Bronchial epithelial cell (primary cell): ENCODE data around the gene LCNL1. TPM values are rescaled to one million over a fixed set of nuclear protein-coding genes. Genes with fewer than 3 reads are reported as not detected.

Experiments used
- DNase-seq: peaks from one replicate; pipeline ENCODE4 v3.0.0-alpha.2; 2010; ENCODE audit warnings: low read depth
- FAIRE-seq: peaks from 2 replicates; lab custom pipeline; 2011; peaks lifted over from hg19 to GRCh38; lab: Jason Lieb, UNC
- H3K27me3 ChIP-seq: 2 replicates; pipeline ENCODE4 v1.5.1; 2011; ENCODE audit warnings: low read length; ENCODE audit not compliant: control insufficient read depth, insufficient read depth
- H3K36me3 ChIP-seq: 2 replicates; pipeline ENCODE4 v1.5.1; 2011; ENCODE audit warnings: low read length; ENCODE audit not compliant: control insufficient read depth, insufficient read depth
- H3K4me3 ChIP-seq: 2 replicates; pipeline ENCODE4 v1.5.1; 2011; ENCODE audit warnings: mild to moderate bottlenecking, low read depth, low read length, control low read depth
- total RNA-seq: library from RNA; depleted of rRNA; stranded (reverse); fragments of >200 nt; gene quantifications from 2 replicates; pipeline ENCODE4 v1.2.1, GENCODE V29; 2014
- TF ChIP-seq, protein P1 (sequence below): IDR thresholded peaks from 2 replicates; pipeline ENCODE4 v1.5.1; 2011; ENCODE audit warnings: mild to moderate bottlenecking, moderate library complexity, low read length, control low read depth, inconsistent platforms; ENCODE audit not compliant: insufficient read depth, severe bottlenecking

LCNL1 gene
- total RNA-seq, 1 donor from 2014 or later: not detected

DNA sequence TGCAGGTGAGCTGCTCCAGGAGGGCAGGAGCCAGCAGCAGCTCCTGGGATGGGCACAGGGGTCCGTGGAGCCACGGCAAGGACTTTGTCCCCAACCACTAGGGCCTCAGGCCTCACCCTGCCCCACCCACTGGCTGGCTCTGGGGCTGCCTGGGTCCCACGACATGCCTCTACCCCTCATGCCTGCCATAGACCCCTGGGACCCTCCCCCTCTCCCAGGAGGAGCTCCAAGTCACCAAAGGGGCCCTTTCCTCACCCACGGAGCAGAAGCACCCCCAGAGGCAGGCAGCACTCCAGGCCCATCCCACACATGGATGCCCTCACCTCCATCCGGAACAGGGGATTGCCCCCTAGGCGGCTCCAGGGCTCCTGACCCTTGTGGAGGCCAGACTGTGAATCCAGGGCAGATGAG lies 38.8 kb downstream of the LCNL1 start:
- no peak for FAIRE-seq
- no peaks in the 10 kb centered on the region for H3K27me3 ChIP-seq
- TF ChIP-seq, protein P1, sequence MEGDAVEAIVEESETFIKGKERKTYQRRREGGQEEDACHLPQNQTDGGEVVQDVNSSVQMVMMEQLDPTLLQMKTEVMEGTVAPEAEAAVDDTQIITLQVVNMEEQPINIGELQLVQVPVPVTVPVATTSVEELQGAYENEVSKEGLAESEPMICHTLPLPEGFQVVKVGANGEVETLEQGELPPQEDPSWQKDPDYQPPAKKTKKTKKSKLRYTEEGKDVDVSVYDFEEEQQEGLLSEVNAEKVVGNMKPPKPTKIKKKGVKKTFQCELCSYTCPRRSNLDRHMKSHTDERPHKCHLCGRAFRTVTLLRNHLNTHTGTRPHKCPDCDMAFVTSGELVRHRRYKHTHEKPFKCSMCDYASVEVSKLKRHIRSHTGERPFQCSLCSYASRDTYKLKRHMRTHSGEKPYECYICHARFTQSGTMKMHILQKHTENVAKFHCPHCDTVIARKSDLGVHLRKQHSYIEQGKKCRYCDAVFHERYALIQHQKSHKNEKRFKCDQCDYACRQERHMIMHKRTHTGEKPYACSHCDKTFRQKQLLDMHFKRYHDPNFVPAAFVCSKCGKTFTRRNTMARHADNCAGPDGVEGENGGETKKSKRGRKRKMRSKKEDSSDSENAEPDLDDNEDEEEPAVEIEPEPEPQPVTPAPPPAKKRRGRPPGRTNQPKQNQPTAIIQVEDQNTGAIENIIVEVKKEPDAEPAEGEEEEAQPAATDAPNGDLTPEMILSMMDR: no peak
- H3K4me3 ChIP-seq: no peak overlapping the region
- DNase-seq: no peak
- H3K36me3 ChIP-seq: no peaks in the 10 kb centered on the region

DNA sequence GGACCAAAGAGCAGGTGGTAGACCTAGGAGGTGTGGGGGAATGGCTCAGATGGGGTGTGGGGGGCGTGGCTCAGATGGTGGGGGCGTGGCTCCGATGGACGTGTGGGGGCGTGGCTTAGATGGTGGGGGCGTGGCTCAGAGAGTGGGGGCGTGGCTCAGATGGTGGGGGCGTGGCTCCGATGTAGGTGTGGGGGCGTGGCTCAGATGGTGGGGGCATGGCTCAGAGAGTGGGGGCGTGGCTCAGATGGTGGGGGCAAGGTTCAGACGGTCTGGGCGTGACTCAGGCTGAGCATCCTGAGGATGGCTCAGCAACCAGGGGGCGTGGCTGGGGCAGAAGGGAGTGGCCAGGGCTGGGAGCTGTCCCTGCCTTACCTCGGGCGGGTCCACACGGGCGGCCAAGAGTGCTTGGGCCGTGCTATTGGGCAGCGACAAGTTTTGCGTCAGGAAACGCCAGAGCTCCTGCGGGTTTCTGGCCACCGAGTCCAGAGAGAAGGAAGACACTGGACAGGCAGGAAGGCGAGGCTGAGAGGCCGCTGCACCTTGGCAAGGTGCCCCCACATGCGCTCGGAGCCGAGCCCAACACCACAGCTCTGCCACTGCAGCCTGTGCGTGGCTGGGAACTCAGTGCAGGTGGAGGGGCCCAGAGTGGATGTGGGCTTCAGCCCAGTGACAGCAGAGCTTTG lies 39.3 kb downstream of the LCNL1 start:
- no peaks in the 10 kb centered on the region for H3K36me3 ChIP-seq
- TF ChIP-seq, protein P1: no peak
- peak; percentile 76 for DNase-seq
- no peaks in the 10 kb centered on the region for H3K27me3 ChIP-seq
- no peak overlapping the region for H3K4me3 ChIP-seq
- FAIRE-seq: no peak

DNA sequence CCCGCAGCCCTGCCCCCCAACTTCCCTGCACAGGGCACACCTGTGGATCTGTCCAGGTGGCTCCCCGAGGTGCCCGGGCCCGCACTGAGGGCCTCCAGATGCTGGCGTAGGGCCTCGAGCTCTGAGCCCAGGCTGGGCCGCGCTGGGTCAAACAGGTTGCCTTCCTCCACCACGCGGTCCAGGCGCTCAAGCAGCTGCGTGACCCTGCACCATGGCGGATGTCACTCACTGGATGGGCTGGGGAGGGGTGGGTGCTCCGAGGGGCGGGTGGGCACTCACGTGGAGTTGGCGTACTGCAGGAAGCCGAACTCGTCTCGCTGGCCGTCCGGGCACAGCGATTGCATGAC lies 39.8 kb downstream of the LCNL1 start:
- Histone ChIP-seq H3K27me3 (no peaks in the 10 kb centered on the region), H3K4me3 (no peak overlapping the region), H3K36me3 (no peaks in the 10 kb centered on the region)
- no peak for FAIRE-seq
- TF ChIP-seq, protein P1: no peak
- DNase-seq: no peak

DNA sequence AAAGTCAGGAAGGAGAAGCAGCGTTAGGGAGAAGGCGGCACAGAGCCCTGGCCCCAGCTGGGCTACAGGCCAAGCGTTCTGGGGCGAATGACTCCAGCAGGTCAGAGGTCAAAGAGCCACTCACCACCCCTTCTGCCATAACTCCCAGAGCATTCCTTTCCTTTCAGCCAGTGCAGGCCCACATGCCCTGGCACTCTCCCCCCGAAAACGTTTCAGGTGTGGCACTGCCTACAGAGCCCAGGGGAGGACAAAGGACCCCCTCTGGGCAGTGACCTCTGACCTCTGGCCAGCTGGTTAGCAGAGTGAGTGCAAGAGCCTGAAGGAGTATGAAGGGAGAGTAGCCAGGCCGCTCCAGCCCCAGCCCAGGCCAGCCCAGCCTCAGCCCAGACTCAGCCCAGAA lies 40.4 kb downstream of the LCNL1 start:
- no peak overlapping the region for H3K4me3 ChIP-seq
- no peaks in the 10 kb centered on the region for H3K36me3 ChIP-seq
- no peak for DNase-seq
- FAIRE-seq: no peak
- no peaks in the 10 kb centered on the region for H3K27me3 ChIP-seq
- TF ChIP-seq, protein P1: no peak

DNA sequence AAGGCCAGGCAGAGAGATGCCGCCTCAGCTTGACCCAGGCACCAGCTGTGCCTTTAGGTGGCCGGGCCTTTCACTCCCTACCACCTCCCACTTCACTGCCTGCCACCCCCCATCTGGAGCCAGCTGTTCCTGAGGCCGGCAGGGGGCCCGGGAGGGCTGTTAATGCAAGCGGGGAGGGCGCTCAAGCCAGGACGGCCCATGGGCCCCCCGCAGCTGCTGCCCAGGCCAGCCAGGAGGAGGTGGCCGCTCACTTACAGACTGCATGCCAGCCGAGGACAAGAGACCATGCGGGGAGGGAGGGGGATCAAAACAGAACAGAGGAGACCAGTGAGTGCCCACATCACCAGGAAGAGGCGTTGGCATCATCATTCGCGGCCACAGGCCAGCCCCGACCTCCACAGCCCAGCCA lies 40.8 kb downstream of the LCNL1 start:
- Histone ChIP-seq H3K4me3 (no peak overlapping the region), H3K27me3 (no peaks in the 10 kb centered on the region), H3K36me3 (no peaks in the 10 kb centered on the region)
- no peak for DNase-seq
- no peak for FAIRE-seq
- TF ChIP-seq, protein P1: no peak

DNA sequence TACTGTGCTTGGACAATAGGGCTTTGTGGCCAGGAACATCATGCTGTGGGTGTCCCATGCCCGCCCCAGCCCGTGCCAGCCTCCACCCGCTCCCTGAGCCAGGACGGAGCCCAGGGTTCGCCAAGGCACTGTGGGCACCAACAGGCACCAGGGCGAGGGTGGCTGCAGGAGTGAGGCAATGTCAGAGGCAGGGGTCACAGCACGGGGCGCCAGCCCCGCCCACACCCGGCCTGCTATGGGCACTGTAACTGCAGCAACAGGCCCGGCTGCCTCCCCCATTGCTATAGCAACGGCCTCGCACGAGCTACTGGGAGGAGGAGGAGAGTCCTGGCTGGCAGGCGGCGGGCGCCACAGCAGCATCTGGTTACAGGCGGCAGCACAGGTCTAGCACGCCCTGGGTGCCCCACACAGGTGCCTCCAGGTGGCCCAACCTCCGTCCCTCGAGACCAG lies 42.7 kb downstream of the LCNL1 start:
- Histone ChIP-seq H3K4me3 (no peak overlapping the region), H3K27me3 (no peaks in the 10 kb centered on the region), H3K36me3 (no peaks in the 10 kb centered on the region)
- no peak for FAIRE-seq
- TF ChIP-seq, protein P1: peak; percentile 31
- DNase-seq: peak; percentile 44
